Cerebellar nuclear complex (tissue), 1 donor: ENCODE results near the gene LETM1.

Experiments used
- DNase-seq, 2 experiments: peaks; one replicate each; lab custom pipeline; 2025; lab: John Stamatoyannopoulos, UW

Gene LETM1

DNA sequence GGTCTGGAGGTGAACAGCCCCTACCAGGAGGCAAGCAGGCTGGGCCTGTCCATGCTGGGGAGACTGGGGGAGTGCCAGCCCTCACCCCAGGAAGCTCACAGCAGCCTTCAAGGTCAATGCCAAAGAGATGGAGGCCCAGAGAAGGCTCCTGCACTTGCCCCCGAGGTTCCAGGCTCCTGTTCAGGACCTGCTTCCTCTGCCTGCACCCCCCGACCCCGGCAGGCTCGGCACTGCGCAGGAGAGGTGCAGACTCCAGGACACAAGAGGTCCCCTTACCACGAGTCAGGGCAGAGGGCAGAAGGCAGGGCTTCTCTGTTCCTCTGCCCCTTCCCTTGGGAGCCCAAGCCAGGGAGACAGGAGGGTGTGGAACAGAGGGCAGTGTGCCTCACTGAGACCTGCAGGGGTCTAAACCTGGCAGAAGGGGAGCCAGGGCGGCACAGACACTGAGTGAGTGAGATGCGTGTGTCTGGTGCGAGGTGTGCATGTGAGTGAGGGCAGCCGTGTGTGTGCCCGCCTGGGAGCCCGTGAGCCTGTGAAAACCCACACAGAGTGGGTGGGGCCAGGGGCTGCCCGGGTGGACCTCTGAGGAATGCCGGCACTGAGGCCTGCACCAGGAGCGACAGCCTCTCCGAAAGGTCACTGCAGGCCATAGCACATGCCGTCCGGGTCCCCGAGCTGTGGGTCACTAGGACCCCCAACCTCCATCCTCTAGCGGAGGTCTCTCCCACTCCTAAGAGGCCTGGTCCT lies 93.5 kb downstream of the LETM1 start:
- no peak for DNase-seq
